AG04449 (cell line): ENCODE measurements around the gene GNRHR.
"Not testable (repeated sequence)": the region's sequence is repeated elsewhere in the genome, so short reads cannot be mapped to it uniquely, and the experiment has no call there.

Experiments
- CTCF ChIA-PET: fragments of 350-600 bp; formaldehyde crosslinking; extraction: SDS; loops from one replicate; lab custom pipeline; 2021; ENCODE audit warnings: antibody characterized with exemption; lab: Yijun Ruan, JAX
- POLR2A ChIA-PET: fragments of 400-600, 350-600 bp; formaldehyde crosslinking; extraction: SDS; loops from one replicate; lab custom pipeline; 2020; ENCODE audit warnings: antibody characterized with exemption, inconsistent platforms; lab: Yijun Ruan, JAX
- DNase-seq: peaks from one replicate; pipeline ENCODE4 v3.0.0-alpha.2; 2010; ENCODE audit warnings: low read depth, low spot score
- H3K4me3 ChIP-seq: 2 replicates; pipeline ENCODE4 v1.5.1; 2011; ENCODE audit warnings: low read depth, mild to moderate bottlenecking, control low read depth, low read length
- TF ChIP-seq, protein P1 (sequence below): IDR thresholded peaks from one replicate; pipeline ENCODE4 v1.5.1; 2011; ENCODE audit warnings: mild to moderate bottlenecking, moderate library complexity, low read length, control low read depth, inconsistent platforms; ENCODE audit not compliant: insufficient read depth; ENCODE audit errors: missing control alignments

The GNRHR gene

DNA sequence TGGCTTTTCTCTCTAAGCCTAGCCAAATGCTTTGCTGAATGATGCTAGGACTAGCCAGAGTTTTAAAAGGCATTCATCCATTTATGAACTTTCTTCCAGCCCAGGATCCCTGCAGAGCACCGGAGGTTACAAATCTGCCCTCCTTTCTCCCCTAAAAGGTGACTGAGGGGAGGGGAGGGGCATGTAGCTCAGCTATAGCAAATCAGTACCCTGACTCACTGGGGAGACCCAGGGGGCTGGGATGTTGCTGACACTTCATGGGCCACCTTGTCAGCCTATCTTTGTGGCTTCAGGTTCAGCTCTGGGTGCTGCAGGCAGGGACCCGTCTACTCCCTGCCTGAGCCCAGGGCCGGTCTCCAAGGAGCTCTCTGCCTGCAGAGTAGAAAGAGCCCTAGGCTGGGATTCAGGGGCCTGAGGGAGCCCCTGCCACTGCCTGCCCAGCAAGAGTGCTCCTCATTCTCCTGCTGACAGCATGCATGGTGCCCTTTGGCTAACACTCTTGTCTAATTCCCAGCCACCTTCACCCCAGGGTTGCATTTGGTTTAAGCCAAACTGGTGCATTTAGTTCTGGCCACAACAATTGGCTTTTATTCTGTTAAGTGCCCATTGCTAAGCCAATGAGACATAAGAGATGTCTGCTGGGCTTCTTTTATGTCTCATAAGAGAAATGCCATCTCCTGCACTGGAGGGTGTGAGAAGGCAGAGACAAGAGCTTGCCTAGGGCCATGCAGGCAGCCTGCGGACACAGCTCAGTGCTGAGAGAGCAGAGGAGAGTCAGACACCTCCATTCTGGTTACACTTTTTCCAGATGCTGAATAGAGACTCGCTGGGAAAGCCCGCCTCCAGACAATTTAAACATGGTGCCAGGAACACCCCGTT lies 41.3 kb downstream of the GNRHR start:
- no peak overlapping the region for H3K4me3 ChIP-seq
- ChIA-PET POLR2A (no interaction called here), CTCF (interaction anchor here (1.0 to 6.2 kb wide), 3 partner anchors 11 to 33 kb away, joined by 6 to 21 read pairs (median 7); partner anchors contain the start of gene UBA6)
- no peak for DNase-seq
- TF ChIP-seq, protein P1, sequence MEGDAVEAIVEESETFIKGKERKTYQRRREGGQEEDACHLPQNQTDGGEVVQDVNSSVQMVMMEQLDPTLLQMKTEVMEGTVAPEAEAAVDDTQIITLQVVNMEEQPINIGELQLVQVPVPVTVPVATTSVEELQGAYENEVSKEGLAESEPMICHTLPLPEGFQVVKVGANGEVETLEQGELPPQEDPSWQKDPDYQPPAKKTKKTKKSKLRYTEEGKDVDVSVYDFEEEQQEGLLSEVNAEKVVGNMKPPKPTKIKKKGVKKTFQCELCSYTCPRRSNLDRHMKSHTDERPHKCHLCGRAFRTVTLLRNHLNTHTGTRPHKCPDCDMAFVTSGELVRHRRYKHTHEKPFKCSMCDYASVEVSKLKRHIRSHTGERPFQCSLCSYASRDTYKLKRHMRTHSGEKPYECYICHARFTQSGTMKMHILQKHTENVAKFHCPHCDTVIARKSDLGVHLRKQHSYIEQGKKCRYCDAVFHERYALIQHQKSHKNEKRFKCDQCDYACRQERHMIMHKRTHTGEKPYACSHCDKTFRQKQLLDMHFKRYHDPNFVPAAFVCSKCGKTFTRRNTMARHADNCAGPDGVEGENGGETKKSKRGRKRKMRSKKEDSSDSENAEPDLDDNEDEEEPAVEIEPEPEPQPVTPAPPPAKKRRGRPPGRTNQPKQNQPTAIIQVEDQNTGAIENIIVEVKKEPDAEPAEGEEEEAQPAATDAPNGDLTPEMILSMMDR, result no peak

DNA sequence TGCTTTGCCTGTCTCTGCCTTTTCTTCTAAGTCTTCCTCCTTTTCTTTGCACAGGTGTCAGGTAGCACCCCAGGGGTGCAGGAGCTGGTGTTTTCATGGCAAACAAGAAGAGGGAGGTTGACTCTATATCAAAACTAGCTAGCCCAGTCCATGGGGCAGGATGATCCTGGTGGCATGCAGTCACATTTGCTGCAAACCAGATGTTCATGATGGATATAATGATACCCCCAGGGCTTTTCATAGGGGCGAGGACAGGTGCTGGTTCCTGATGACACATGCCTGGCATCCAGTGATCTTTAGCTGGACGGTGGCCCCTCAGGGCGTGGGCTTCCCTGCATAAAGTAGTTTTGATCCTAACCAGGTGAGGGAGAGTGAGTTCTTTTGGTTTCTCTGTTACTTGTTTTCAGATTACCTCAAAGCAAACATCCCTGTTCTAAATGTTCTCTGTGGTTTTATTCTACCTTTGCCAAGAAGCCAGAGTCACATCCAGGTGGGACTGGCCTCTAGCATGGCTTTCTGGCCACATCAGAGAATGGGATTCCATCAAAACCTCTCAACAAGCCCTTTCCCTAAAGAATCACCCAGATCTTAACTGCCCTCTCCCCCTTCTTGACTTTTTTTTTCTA lies 42.1 kb downstream of the GNRHR start:
- POLR2A ChIA-PET, result no interaction called here
- TF ChIP-seq, protein P1, result no peak
- CTCF ChIA-PET, result interaction anchor here (1.0 to 6.2 kb wide), 4 partner anchors 10 to 34 kb away, joined by 6 to 21 read pairs (median 7); partner anchors contain the start of gene UBA6
- no peak overlapping the region for H3K4me3 ChIP-seq
- DNase-seq, result no peak

- DNase-seq, POLR2A ChIA-PET, CTCF ChIA-PET, H3K4me3 ChIP-seq: not testable (repeated sequence)
These were observed 47.5 kb downstream of the GNRHR start for GRCh38 chr4:67706682-67707081.

GRCh38 chr4:67704843-67705242 lies 49.3 kb downstream of the GNRHR start:
- TF ChIP-seq, protein P1, result no peak
- ChIA-PET POLR2A (no interaction called here), CTCF (no interaction called here)
- DNase-seq, result no peak
- no peak overlapping the region for H3K4me3 ChIP-seq

DNA sequence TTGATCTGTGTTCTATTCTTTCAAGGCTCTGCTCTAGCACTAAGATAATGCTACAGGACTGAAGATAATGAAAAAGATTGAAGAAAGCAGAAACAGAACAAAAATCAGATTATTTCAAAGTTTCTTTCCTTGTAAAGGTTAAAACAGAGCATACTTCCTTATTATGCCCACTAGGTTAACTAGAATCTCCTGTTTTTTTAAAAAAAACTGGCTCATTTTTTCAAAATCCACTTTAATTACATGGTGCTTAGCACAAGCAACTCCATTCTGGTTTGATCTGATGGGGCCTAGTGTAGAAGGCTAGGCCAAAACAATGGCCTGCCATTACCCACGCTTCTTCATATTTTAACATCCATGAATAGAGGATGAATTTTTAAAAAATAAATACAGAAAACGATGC lies 52.0 kb downstream of the GNRHR start:
- ChIA-PET CTCF (interaction anchor here (1.2 to 2.7 kb wide), 6 partner anchors 9 to 47 kb away, joined by 5 to 17 read pairs (median 7); no protein-coding TSS in a partner anchor), POLR2A (interaction anchor here (0.8 kb wide), 1 partner anchor 20 kb away, joined by 3 read pairs; no protein-coding TSS in a partner anchor)
- no peak for DNase-seq
- H3K4me3 ChIP-seq, result peak overlapping the region; percentile 84
- TF ChIP-seq, protein P1, result no peak

DNA sequence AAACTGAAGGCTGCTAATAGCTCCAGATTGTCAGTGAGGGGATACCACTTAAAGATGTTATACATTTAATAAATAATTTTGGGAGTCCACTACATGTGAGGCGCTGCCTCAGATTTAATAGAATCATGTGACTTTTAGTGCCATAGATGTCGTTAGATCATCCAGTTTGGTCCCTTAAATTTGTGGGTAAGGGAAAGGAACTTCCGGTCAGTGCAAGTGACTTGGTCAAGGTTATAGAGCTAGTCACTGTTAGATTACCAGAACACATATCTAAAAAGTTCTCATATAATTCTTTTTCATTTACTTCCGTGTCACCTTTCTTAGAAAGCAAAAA lies 52.7 kb downstream of the GNRHR start:
- ChIA-PET CTCF (interaction anchor here (1.0 to 2.7 kb wide), 8 partner anchors 10 to 48 kb away, joined by 4 to 17 read pairs (median 7); no protein-coding TSS in a partner anchor), POLR2A (interaction anchor here (0.8 to 2.1 kb wide), 3 partner anchors 12 to 21 kb away, joined by 3 to 7 read pairs (median 4); no protein-coding TSS in a partner anchor)
- peak overlapping the region; percentile 84 for H3K4me3 ChIP-seq
- DNase-seq, result no peak
- TF ChIP-seq, protein P1, result no peak
